IMR-90 (cell line): ENCODE measurements around the gene NEMP1. TPM values are rescaled to one million over a fixed set of nuclear protein-coding genes. Genes with fewer than 3 reads are reported as not detected.
A peak's percentile ranks its signal among the peaks of the same experiment; 100 is the strongest.

ENCODE experiments used
- ATAC-seq: fragments of 200-7000 bp; cut with Tn5 transposase; 2 replicates; pipeline ENCODE4 v1.9.1; 2020; ENCODE audit warnings: low read depth, mild to moderate bottlenecking, moderate library complexity
- Bru-seq: library from RNA; stranded (reverse); fragments of 400-500 nt; gene quantifications from one replicate; lab custom pipeline; 2021; lab: Mats Ljungman, UMichigan
- BruChase-seq, 2 experiments: library from RNA; stranded (reverse); fragments of 400-500 nt; gene quantifications; one replicate each; lab custom pipeline; 2021; lab: Mats Ljungman, UMichigan
- BruUV-seq: library from RNA; stranded (reverse); fragments of 400-500 nt; replicated peaks from 2 replicates; lab custom pipeline; 2021; lab: Mats Ljungman, UMichigan
- CTCF ChIA-PET: fragments of 300-600 bp; formaldehyde crosslinking; extraction: SDS; loops from one replicate; lab custom pipeline; 2021; ENCODE audit warnings: antibody characterized with exemption; lab: Yijun Ruan, JAX
- POLR2A ChIA-PET: fragments of 300-600 bp; sonication (Branson Sonifier 250); formaldehyde crosslinking; loops from one replicate; lab custom pipeline; 2022; ENCODE audit warnings: antibody characterized with exemption; ENCODE audit not compliant: unreplicated experiment; lab: Charles Lee
- DNase-seq: peaks from one replicate; pipeline ENCODE4 v3.0.0; 2013
- H2AFZ ChIP-seq: replicated peaks from 2 replicates; pipeline ENCODE3; 2013; ENCODE audit warnings: low read length, mild to moderate bottlenecking; ENCODE audit not compliant: poor library complexity
- H2AK5ac ChIP-seq: 2 replicates; pipeline ENCODE4 v1.6.1; 2013; ENCODE audit warnings: low read depth, low read length, inconsistent platforms
- H2AK9ac ChIP-seq: replicated peaks from 2 replicates; pipeline ENCODE3; 2013; ENCODE audit warnings: mild to moderate bottlenecking, low read depth, low read length, moderate library complexity; ENCODE audit not compliant: poor library complexity
- H2BK120ac ChIP-seq: 2 replicates; pipeline ENCODE4 v1.6.1; 2013; ENCODE audit warnings: low read depth, low read length, inconsistent platforms
- H2BK15ac ChIP-seq: 3 replicates; pipeline ENCODE4 v1.6.1; 2013; ENCODE audit warnings: low read depth, low read length, inconsistent platforms
- H2BK20ac ChIP-seq: 2 replicates; pipeline ENCODE4 v1.6.1; 2013; ENCODE audit warnings: low read depth, mild to moderate bottlenecking, inconsistent platforms, low read length, moderate library complexity
- H2BK5ac ChIP-seq: 2 replicates; pipeline ENCODE4 v1.6.1; 2013; ENCODE audit warnings: mild to moderate bottlenecking, low read depth, low read length, inconsistent platforms; ENCODE audit not compliant: poor library complexity, severe bottlenecking
- H3K14ac ChIP-seq: replicated peaks from 2 replicates; pipeline ENCODE4 v1.6.1; 2013; ENCODE audit warnings: low read depth, low read length, inconsistent platforms
- H3K18ac ChIP-seq: 2 replicates; pipeline ENCODE4 v1.6.1; 2013; ENCODE audit warnings: low read depth, low read length, control low read depth
- H3K23ac ChIP-seq: 2 replicates; pipeline ENCODE4 v1.6.1; 2013; ENCODE audit warnings: low read depth, low read length, inconsistent platforms
- H3K27ac ChIP-seq: 2 replicates; pipeline ENCODE4 v1.5.1; 2013; ENCODE audit warnings: mild to moderate bottlenecking, control low read depth, low read length; ENCODE audit not compliant: insufficient read depth
- H3K27me3 ChIP-seq: 2 replicates; pipeline ENCODE4 v1.6.1; 2013; ENCODE audit warnings: low read length; ENCODE audit not compliant: control insufficient read depth, insufficient read depth
- H3K36me3 ChIP-seq: 2 replicates; pipeline ENCODE4 v1.6.1; 2013; ENCODE audit warnings: low read length, mixed read lengths; ENCODE audit not compliant: control insufficient read depth, insufficient read depth
- H3K4ac ChIP-seq: 2 replicates; pipeline ENCODE4 v1.6.1; 2013; ENCODE audit warnings: low read depth, low read length, inconsistent platforms
- H3K4me1 ChIP-seq: 2 replicates; pipeline ENCODE4 v1.6.1; 2013; ENCODE audit warnings: low read length, mixed read lengths; ENCODE audit not compliant: control insufficient read depth, insufficient read depth
- H3K4me2 ChIP-seq: 2 replicates; pipeline ENCODE4 v1.6.1; 2013; ENCODE audit warnings: low read depth, mild to moderate bottlenecking, control low read depth, low read length, moderate library complexity
- H3K4me3 ChIP-seq: 2 replicates; pipeline ENCODE4 v1.5.1; 2013; ENCODE audit warnings: low read depth, mild to moderate bottlenecking, control low read depth, low read length, moderate library complexity; ENCODE audit not compliant: insufficient read depth
- H3K56ac ChIP-seq: 2 replicates; pipeline ENCODE4 v1.6.1; 2013; ENCODE audit warnings: low read length, inconsistent platforms; ENCODE audit not compliant: insufficient read depth; ENCODE audit errors: extremely low read depth
- H3K79me1 ChIP-seq, 2 experiments: 2 replicates each; pipeline ENCODE4 v1.6.1; 2013; ENCODE audit warnings: low read length in 2 of 2, inconsistent platforms in 1 of 2, low read depth in 1 of 2
- H3K9ac ChIP-seq: 2 replicates; pipeline ENCODE4 v1.6.1; 2013; ENCODE audit warnings: low read depth, low read length, control low read depth
- H3K9me1 ChIP-seq: 2 replicates; pipeline ENCODE4 v1.6.1; 2013; ENCODE audit warnings: low read length, inconsistent platforms; ENCODE audit not compliant: insufficient read depth
- H3K9me3 ChIP-seq: 2 replicates; pipeline ENCODE4 v1.6.1; 2013; ENCODE audit warnings: low read length; ENCODE audit not compliant: control insufficient read depth, insufficient read depth
- H4K20me1 ChIP-seq: 2 replicates; pipeline ENCODE4 v1.6.1; 2013; ENCODE audit warnings: low read length, inconsistent platforms; ENCODE audit not compliant: insufficient read depth
- H4K5ac ChIP-seq: 2 replicates; pipeline ENCODE4 v1.6.1; 2013; ENCODE audit warnings: mild to moderate bottlenecking, low read depth, low read length, control low read depth
- H4K8ac ChIP-seq, 2 experiments: 2 replicates each; pipeline ENCODE4 v1.6.1; 2013; ENCODE audit warnings: low read depth in 2 of 2, low read length in 2 of 2, control low read depth in 1 of 2, inconsistent platforms in 1 of 2
- H4K91ac ChIP-seq: 2 replicates; pipeline ENCODE4 v1.6.1; 2013; ENCODE audit warnings: low read depth, low read length, inconsistent platforms; ENCODE audit not compliant: insufficient read depth
- BHLHE40 ChIP-seq: fragments of 150-350 bp; IDR thresholded peaks from 2 replicates; pipeline ENCODE4 v1.6.1; 2016; ENCODE audit warnings: mild to moderate bottlenecking, low read depth, low read length
- CEBPB ChIP-seq: IDR thresholded peaks from 2 replicates; pipeline ENCODE4 v1.6.1; 2012; ENCODE audit warnings: low read depth, low read length, improper control_type of control experiment
- MAFK ChIP-seq: IDR thresholded peaks from 2 replicates; pipeline ENCODE4 v1.6.1; 2012; ENCODE audit warnings: low read depth, low read length, improper control_type of control experiment
- MAZ ChIP-seq: IDR thresholded peaks from 2 replicates; pipeline ENCODE4 v1.6.1; 2012; ENCODE audit warnings: low read depth, mild to moderate bottlenecking, low read length, improper control_type of control experiment, moderate library complexity, borderline replicate concordance
- MXI1 ChIP-seq: IDR thresholded peaks from 2 replicates; pipeline ENCODE4 v1.6.1; 2012; ENCODE audit warnings: low read depth, mild to moderate bottlenecking, low read length, moderate library complexity, borderline replicate concordance
- RCOR1 ChIP-seq: IDR thresholded peaks from 2 replicates; pipeline ENCODE4 v1.6.1; 2012; ENCODE audit warnings: mild to moderate bottlenecking, low read length, improper control_type of control experiment; ENCODE audit not compliant: insufficient replicate concordance
- RFX5 ChIP-seq: IDR thresholded peaks from 2 replicates; pipeline ENCODE4 v1.8.0; 2012; ENCODE audit warnings: low read depth, mild to moderate bottlenecking, low read length, moderate library complexity
- SMC3 ChIP-seq: fragments of 150-350 bp; IDR thresholded peaks from 2 replicates; pipeline ENCODE4 v1.6.1; 2016; ENCODE audit warnings: low read depth, mild to moderate bottlenecking, antibody characterized with exemption, low read length, moderate library complexity
- WGBS, 2 experiments: methylation state at CpG; one replicate each; pipeline versions ENCODE4 v1.1.5 to v1.1.7; 2013; ENCODE audit warnings: missing lambda C conversion rate in 2 of 2; ENCODE audit not compliant: insufficient read length in 1 of 2; ENCODE audit errors: extremely low coverage in 2 of 2; 5-methylcytosine and 5-hydroxymethylcytosine counted together
- dilution Hi-C: fragments of 300-500 bp; cut with HindIII; formaldehyde crosslinking; loops from one replicate; pipeline ENCODE4 v1.14.3; 2018; ENCODE audit warnings: low sequenced_read_pairs; ENCODE audit not compliant: unreplicated experiment
- in situ Hi-C: fragments of 300-500 bp; cut with MboI; formaldehyde crosslinking; loops from 3 replicates; pipeline ENCODE4 v1.14.3; 2019; ENCODE audit warnings: low sequenced_read_pairs, inconsistent platforms, mixed read lengths
- intact Hi-C: fragments of 100-400 bp; cut with micrococcal nuclease; formaldehyde crosslinking; loops from 2 replicates; pipeline ENCODE4 v1.10.0; 2022
- long read RNA-seq: library from polyadenylated mRNA; unstranded; transcript quantifications from one replicate; pipeline ENCODE4 v2.0.0, GENCODE V29; 2021; ENCODE audit not compliant: unreplicated experiment
- polyA plus RNA-seq, 3 experiments: library from polyadenylated mRNA; depleted of rRNA; stranded (reverse); fragments of >200 nt; gene quantifications; 2 replicates each; pipeline ENCODE4 v1.2.3, GENCODE V29; 2012; ENCODE audit warnings: low replicate concordance in 1 of 3
- total RNA-seq: library from RNA; depleted of rRNA; stranded (reverse); fragments of >200 nt; gene quantifications from 2 replicates; pipeline ENCODE4 v1.2.3, GENCODE V29; 2012; rRNA removed
- TF ChIP-seq, protein P1 (sequence below): fragments of 150-350 bp; IDR thresholded peaks from 2 replicates; pipeline ENCODE4 v1.6.1; 2016; ENCODE audit warnings: low read depth, mild to moderate bottlenecking, low read length, moderate library complexity, borderline replicate concordance
- TF ChIP-seq, protein P2 (sequence below): fragments of 150-350 bp; IDR thresholded peaks from 2 replicates; pipeline ENCODE4 v1.6.1; 2017; ENCODE audit warnings: mild to moderate bottlenecking, antibody characterized with exemption, low read length, low read depth

NEMP1 gene, protein sequence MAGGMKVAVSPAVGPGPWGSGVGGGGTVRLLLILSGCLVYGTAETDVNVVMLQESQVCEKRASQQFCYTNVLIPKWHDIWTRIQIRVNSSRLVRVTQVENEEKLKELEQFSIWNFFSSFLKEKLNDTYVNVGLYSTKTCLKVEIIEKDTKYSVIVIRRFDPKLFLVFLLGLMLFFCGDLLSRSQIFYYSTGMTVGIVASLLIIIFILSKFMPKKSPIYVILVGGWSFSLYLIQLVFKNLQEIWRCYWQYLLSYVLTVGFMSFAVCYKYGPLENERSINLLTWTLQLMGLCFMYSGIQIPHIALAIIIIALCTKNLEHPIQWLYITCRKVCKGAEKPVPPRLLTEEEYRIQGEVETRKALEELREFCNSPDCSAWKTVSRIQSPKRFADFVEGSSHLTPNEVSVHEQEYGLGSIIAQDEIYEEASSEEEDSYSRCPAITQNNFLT
- total RNA-seq: 10.9 and 14.7 TPM in 2 replicates
- polyA plus RNA-seq (2012; rRNA removed): 7.2 and 8.9 TPM in 2 replicates
- 1.2 and 2.3 TPM in 2 replicates for polyA plus RNA-seq (2012; cell fraction: cytosol; rRNA removed)
- 3.6 and 28.5 TPM in 2 replicates for polyA plus RNA-seq (2012; cell fraction: nucleus; rRNA removed; ENCODE audit: low replicate concordance)
- Bru-seq, nascent RNA: percentile 61 among the genes with signal in this experiment
- percentile 77 among the genes with signal in this experiment for BruChase-seq, experiment 1, labeled RNA remaining after a 6-hour chase
- percentile 83 among the genes with signal in this experiment for BruChase-seq, experiment 2, labeled RNA remaining after a 2-hour chase
- long read RNA-seq, full-length matches to known transcripts: 1 of 5 reads
- long read RNA-seq, partial matches to known transcripts: 1 of 5 reads
- long read RNA-seq, other reads (novel, unspliced or antisense): 3 of 5 reads

DNA sequence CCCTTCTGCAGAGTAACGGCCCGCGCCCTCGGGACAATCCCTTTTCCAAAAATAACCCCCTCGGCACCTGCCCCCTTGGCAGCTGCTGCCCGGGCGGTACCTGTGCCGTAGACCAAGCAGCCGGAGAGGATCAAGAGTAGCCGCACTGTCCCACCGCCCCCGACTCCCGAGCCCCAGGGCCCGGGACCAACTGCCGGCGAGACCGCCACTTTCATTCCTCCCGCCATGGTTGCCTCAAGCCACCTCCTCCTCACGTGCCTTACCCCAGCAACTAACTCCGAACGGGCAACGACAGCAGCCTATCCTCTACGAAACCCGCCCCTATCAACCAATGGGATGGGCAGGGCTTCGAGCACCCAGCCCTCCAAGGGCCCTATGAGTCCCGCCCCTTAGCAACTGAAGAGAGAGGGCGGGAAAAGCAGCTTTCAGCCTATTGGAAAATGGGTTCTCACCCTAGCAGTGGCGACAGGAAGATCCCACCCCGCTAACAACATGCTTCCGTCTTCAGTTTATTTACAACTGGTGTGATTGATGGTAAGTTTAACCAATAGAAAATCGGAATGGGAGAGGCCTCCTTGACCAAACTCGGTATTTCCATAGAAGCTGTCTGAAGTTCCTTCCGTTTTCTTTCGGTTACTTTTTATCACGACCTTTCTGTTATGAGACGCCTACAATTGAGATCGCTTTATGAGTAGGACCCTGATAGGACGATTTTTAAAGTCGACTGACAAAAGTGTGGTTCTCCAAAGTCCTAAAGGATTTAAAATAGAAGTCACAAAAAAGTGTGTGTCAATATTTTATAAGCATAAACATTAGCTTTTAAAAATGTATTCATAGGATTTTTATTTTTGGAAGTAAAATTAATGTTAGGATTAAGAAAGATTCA lies at the start of gene NEMP1:
NEMP1 (minus strand) TSS at position 273 of the 886 bp plus-strand sequence; CDS start at position 227, 46 bp downstream.
- peaks cover 0 to 24% of the 10 kb centered on the region in 2 experiments; a peak in 1 of 4 replicates for H3K79me1 ChIP-seq
- H3K56ac ChIP-seq: peak within 1 kb of the TSS; percentile 93
- no peak within 1 kb of the TSS; the same call in 1 of the 2 replicates for H2BK120ac ChIP-seq
- H3K9ac ChIP-seq: peak within 1 kb of the TSS; percentile 69
- 0% methylated on average over 14 of the region's 39 CpGs; no CpG with 5 or more reads in 1 of the 2 experiments for WGBS, 2 experiments
- in situ Hi-C loops: no loop called here
- BruUV-seq: no TSS peak
- peak within 1 kb of the TSS; percentile 91 for H2AK9ac ChIP-seq
- no peaks in the 10 kb centered on the region for H3K9me3 ChIP-seq
- H3K4me2 ChIP-seq: peak within 1 kb of the TSS; percentile 95
- H4K91ac ChIP-seq: peak within 1 kb of the TSS; percentile 49
- H2AK5ac ChIP-seq: peak within 1 kb of the TSS; percentile 63
- H3K36me3 ChIP-seq: no peaks in the 10 kb centered on the region; the same call in 1 of the 2 replicates
- H3K9me1 ChIP-seq: peaks cover 4% of the 10 kb centered on the region
- CTCF ChIA-PET: interaction anchor here (0.7 to 1.4 kb wide), 7 partner anchors 8 to 77 kb away, joined by 3 to 7 read pairs (median 3); partner anchors contain the start of gene STAT6
- H3K27me3 ChIP-seq: no peaks in the 10 kb centered on the region
- peak within 1 kb of the TSS; percentile 89 for H3K14ac ChIP-seq
- peaks cover 5% of the 10 kb centered on the region for H3K4me1 ChIP-seq
- ATAC-seq (peak; percentile 100), DNase-seq (peak; percentile 100)
- POLR2A ChIA-PET: interaction anchor here (1.0 to 1.8 kb wide), 6 partner anchors 9 to 33 kb away, joined by 3 to 12 read pairs (median 7); partner anchors contain the start of genes NAB2 and STAT6
- no peak within 1 kb of the TSS for H2BK20ac ChIP-seq
- dilution Hi-C loops: no loop called here
- peak within 1 kb of the TSS; percentile 91 for H2BK5ac ChIP-seq
- H3K27ac ChIP-seq: peak within 1 kb of the TSS; percentile 62
- H4K20me1 ChIP-seq: no peaks in the 10 kb centered on the region
- peak within 1 kb of the TSS; percentile 49 for H3K4me3 ChIP-seq
- peak within 1 kb of the TSS; percentile 95 for H3K23ac ChIP-seq
- peak within 1 kb of the TSS; percentile 89 for H2AFZ ChIP-seq
- H4K8ac ChIP-seq: peak within 1 kb of the TSS; percentile 31 to 85
- peak within 1 kb of the TSS; percentile 5; the same call in 2 of the 3 replicates for H2BK15ac ChIP-seq
- intact Hi-C loops: no loop called here
- peak within 1 kb of the TSS; percentile 38; the same call in 1 of the 2 replicates for H4K5ac ChIP-seq
- peak within 1 kb of the TSS; percentile 62; the same call in 1 of the 2 replicates for H3K18ac ChIP-seq
- peak within 1 kb of the TSS; percentile 77 for H3K4ac ChIP-seq
- peak; percentile 100 for TF ChIP-seq BHLHE40
- TF ChIP-seq, protein P1, sequence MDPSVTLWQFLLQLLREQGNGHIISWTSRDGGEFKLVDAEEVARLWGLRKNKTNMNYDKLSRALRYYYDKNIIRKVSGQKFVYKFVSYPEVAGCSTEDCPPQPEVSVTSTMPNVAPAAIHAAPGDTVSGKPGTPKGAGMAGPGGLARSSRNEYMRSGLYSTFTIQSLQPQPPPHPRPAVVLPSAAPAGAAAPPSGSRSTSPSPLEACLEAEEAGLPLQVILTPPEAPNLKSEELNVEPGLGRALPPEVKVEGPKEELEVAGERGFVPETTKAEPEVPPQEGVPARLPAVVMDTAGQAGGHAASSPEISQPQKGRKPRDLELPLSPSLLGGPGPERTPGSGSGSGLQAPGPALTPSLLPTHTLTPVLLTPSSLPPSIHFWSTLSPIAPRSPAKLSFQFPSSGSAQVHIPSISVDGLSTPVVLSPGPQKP: no peak
- TF ChIP-seq SMC3: no peak
- TF ChIP-seq RCOR1: no peak
- TF ChIP-seq RFX5: 0 out of 2 replicates have a peak, but pooled peaks have one; percentile 21
- TF ChIP-seq MAFK: no peak
- no peak; the same call in 1 of the 2 replicates for TF ChIP-seq MAZ
- TF ChIP-seq MXI1: peak; percentile 85
- TF ChIP-seq, protein P2, sequence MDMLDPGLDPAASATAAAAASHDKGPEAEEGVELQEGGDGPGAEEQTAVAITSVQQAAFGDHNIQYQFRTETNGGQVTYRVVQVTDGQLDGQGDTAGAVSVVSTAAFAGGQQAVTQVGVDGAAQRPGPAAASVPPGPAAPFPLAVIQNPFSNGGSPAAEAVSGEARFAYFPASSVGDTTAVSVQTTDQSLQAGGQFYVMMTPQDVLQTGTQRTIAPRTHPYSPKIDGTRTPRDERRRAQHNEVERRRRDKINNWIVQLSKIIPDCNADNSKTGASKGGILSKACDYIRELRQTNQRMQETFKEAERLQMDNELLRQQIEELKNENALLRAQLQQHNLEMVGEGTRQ: peak; percentile 97
- TF ChIP-seq CEBPB: no peak
